AG04450 (cell line): ENCODE results near the gene CMTM7. TPM values are rescaled to one million over a fixed set of nuclear protein-coding genes. Genes with fewer than 3 reads are reported as not detected.

Experiments
- CTCF ChIA-PET: fragments of 300-600, 350-600 bp; formaldehyde crosslinking; extraction: SDS; loops from one replicate; lab custom pipeline; 2022; ENCODE audit warnings: antibody characterized with exemption, inconsistent platforms; lab: Charles Lee
- POLR2A ChIA-PET: fragments of 350-600 bp; formaldehyde crosslinking; extraction: SDS; loops from one replicate; lab custom pipeline; 2021; ENCODE audit warnings: antibody characterized with exemption, inconsistent platforms; lab: Yijun Ruan, JAX
- DNase-seq: peaks from one replicate; pipeline ENCODE4 v3.0.0-alpha.2; 2011; ENCODE audit warnings: low read depth, low spot score
- H3K27ac ChIP-seq: one replicate; pipeline ENCODE4 v1.5.1; 2012; ENCODE audit warnings: low read depth, low read length, control low read depth
- H3K27me3 ChIP-seq: one replicate; pipeline ENCODE4 v1.6.0; 2012; ENCODE audit warnings: low read length; ENCODE audit not compliant: control insufficient read depth, insufficient read depth
- H3K4me3 ChIP-seq: 2 replicates; pipeline ENCODE4 v1.5.1; 2011; ENCODE audit warnings: mild to moderate bottlenecking, low read depth, low read length, control low read depth
- H3K9me3 ChIP-seq: 2 replicates; pipeline ENCODE4 v1.5.1; 2012; ENCODE audit warnings: low read length; ENCODE audit not compliant: control insufficient read depth, insufficient read depth
- polyA plus RNA-seq: library from polyadenylated mRNA; depleted of rRNA; stranded (reverse); fragments of >200 nt; gene quantifications from 2 replicates; pipeline ENCODE4 v1.2.3, GENCODE V29; 2011
- TF ChIP-seq, protein P1 (sequence below): IDR thresholded peaks from 2 replicates; pipeline ENCODE4 v1.5.1; 2011; ENCODE audit warnings: low read depth, low read length, control low read depth, inconsistent platforms

The CMTM7 gene
- polyA plus RNA-seq, 1 experiment, result 17.3 TPM

DNA sequence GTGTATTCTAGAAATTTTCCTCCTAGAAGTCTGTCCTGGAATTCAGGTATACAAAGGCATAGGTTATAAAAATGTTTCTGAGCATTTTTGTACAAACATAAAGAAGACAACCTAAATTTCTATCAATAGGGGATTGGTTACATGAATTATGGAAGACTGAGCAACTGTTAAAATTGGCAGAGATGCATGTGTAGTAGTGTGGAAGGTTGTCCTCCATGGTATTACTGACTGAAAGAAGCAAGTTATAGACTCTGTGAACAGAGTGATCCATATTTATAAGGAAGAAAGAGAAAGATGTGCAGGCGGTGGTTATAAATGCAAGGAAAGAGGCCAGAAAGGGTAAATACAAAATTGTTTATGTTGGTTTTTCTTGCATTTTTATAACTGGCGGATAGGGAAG lies 38.3 kb upstream of the CMTM7 start:
- CTCF ChIA-PET, result interaction anchor here (0.5 kb wide), 1 partner anchor 207 kb away, joined by 4 read pairs; no protein-coding TSS in a partner anchor
- TF ChIP-seq, protein P1, sequence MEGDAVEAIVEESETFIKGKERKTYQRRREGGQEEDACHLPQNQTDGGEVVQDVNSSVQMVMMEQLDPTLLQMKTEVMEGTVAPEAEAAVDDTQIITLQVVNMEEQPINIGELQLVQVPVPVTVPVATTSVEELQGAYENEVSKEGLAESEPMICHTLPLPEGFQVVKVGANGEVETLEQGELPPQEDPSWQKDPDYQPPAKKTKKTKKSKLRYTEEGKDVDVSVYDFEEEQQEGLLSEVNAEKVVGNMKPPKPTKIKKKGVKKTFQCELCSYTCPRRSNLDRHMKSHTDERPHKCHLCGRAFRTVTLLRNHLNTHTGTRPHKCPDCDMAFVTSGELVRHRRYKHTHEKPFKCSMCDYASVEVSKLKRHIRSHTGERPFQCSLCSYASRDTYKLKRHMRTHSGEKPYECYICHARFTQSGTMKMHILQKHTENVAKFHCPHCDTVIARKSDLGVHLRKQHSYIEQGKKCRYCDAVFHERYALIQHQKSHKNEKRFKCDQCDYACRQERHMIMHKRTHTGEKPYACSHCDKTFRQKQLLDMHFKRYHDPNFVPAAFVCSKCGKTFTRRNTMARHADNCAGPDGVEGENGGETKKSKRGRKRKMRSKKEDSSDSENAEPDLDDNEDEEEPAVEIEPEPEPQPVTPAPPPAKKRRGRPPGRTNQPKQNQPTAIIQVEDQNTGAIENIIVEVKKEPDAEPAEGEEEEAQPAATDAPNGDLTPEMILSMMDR, result no peak
- POLR2A ChIA-PET, result no interaction called here
- H3K27ac ChIP-seq, result no peak overlapping the region
- H3K27me3 ChIP-seq, result peaks cover 11% of the 10 kb centered on the region
- no peak overlapping the region for H3K4me3 ChIP-seq
- no peak for DNase-seq
- H3K9me3 ChIP-seq, result no peaks in the 10 kb centered on the region

DNA sequence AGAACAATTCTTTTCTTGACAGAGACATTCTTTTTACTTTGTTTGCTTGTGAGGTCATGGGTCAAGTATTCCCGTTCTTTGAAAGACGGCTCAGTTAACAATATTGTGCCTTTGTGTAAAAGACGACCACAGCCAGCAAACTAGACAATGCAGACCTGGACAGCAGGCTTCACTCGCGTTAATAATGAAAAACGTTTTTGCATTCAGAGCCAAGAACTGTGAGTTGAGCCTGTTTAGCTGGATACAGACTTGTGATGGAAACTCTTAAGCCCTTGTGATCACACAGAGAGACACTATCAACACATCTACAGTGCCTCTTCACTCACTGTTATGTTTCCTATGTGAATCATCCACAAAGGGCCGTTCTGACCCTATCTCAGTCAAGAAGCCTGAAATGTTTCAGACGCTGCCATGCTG lies 37.3 kb upstream of the CMTM7 start:
- peaks cover 15% of the 10 kb centered on the region for H3K27me3 ChIP-seq
- H3K4me3 ChIP-seq, result no peak overlapping the region
- TF ChIP-seq, protein P1, result no peak
- DNase-seq, result no peak
- no peaks in the 10 kb centered on the region for H3K9me3 ChIP-seq
- no peak overlapping the region for H3K27ac ChIP-seq
- CTCF ChIA-PET, result interaction anchor here (1.0 kb wide), 1 partner anchor 21 kb away, joined by 3 read pairs; no protein-coding TSS in a partner anchor
- POLR2A ChIA-PET, result no interaction called here

DNA sequence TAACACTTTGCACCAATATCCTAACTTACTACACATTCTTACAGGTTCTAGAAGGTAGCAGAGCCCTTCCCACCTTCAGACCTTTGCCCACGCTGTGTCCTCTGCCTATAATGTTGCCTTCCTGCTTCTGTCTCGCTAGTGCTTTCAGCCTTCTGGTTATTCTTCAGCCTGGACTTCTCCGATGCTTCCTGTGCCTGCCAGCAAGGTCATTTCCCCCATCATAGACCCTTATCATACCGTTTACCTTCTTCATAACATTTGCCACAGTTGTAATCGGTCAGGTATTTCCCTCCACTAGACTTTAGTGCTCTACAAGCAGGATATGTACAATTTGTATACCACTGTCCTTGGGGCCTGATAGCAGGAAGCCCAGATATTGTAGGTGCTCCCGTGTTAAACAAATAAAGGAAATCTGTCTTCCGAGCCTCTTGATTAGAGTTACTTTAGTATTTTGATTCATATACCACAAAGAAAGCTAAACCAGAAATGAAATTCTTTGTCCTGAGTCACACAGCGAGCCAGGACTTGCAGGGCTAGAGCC lies 35.8 kb upstream of the CMTM7 start:
- Histone ChIP-seq H3K27me3 (peaks cover 18% of the 10 kb centered on the region), H3K4me3 (no peak overlapping the region), H3K9me3 (no peaks in the 10 kb centered on the region), H3K27ac (no peak overlapping the region)
- DNase-seq, result no peak
- TF ChIP-seq, protein P1, result no peak
- ChIA-PET POLR2A (no interaction called here), CTCF (interaction anchor here (0.9 kb wide), 1 partner anchor 19 kb away, joined by 3 read pairs; no protein-coding TSS in a partner anchor)

DNA sequence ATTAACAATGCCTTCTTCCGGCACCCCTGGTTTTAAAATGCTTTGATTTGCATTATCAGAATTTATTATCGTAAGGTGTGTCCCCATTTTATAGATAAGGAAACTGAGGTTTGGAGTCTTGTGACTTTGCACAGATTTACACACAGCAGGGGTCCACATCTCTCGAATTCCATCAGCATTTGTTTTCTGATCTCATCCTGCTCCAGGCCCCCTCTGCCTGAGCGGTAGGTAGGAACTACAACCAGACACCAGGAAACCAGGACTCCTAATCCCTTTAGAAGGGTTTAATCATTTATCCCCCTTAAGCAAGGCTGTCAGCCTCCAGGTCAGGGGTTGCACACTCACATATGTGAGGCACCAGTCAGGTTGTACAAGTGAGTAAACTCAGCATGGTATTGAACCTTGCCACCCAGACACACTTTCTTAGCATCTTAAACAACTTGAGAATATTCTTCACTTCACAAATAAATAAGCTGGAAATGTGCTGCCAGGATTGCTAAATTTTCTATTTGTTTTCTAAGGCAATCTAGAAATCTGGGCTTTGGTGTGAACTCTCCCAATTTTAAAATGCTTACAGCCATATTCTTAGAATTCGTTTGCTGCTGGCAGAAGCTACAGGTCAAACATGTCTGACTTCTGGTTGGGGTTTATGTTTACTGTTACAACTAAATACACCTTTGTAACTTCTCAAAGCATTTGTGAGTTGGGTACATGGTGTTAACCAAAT lies 31.7 kb upstream of the CMTM7 start:
- peaks cover 23% of the 10 kb centered on the region for H3K27me3 ChIP-seq
- ChIA-PET CTCF (interaction anchor here (0.5 to 1.3 kb wide), 2 partner anchors 9 to 15 kb away, joined by 3 read pairs; no protein-coding TSS in a partner anchor), POLR2A (no interaction called here)
- H3K27ac ChIP-seq, result no peak overlapping the region
- H3K9me3 ChIP-seq, result no peaks in the 10 kb centered on the region
- TF ChIP-seq, protein P1, result no peak
- no peak overlapping the region for H3K4me3 ChIP-seq
- no peak for DNase-seq

DNA sequence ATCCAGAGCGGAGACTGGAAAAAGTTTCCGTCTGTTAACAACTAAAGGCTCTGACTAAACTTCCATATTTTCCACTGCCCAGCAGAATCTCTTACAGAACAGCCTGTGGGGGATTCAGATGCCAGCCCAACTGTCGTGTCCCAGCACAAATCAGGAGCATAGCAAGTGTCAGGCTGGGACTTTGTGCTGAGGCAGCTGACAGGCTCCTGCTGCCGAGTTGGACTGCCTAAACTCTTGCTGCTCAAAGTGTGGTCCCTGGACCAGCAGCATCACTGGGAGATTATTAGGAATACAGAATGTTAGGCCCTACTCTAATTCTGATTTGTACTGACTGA lies 31.2 kb upstream of the CMTM7 start:
- no peak for DNase-seq
- TF ChIP-seq, protein P1, result no peak
- H3K27me3 ChIP-seq, result peaks cover 23% of the 10 kb centered on the region

More for the DNA sequence above, 31.2 kb upstream of the CMTM7 start:
- ChIA-PET CTCF (interaction anchor here (0.5 to 1.3 kb wide), 2 partner anchors 8 to 14 kb away, joined by 3 read pairs; no protein-coding TSS in a partner anchor), POLR2A (no interaction called here)
- Histone ChIP-seq H3K27ac (no peak overlapping the region), H3K9me3 (no peaks in the 10 kb centered on the region), H3K4me3 (no peak overlapping the region)
